HepG2 (cell line): Measurements from ENCODE around the gene TRIM67. TPM values are rescaled to one million over a fixed set of nuclear protein-coding genes. Genes with fewer than 3 reads are reported as not detected.

Experiments
- ATAC-seq: fragments of 200-7000 bp; cut with Tn5 transposase; 3 replicates; pipeline ENCODE4 v1.9.1; 2020; ENCODE audit warnings: mild to moderate bottlenecking, moderate library complexity
- BruUV-seq: library from RNA; stranded (reverse); fragments of 400-500 nt; replicated peaks from 2 replicates; lab custom pipeline; 2021; lab: Mats Ljungman, UMichigan
- CTCF ChIA-PET: fragments of 300-600 bp; formaldehyde crosslinking; extraction: SDS; loops from one replicate; lab custom pipeline; 2021; ENCODE audit warnings: low total read pairs, inconsistent platforms, low intra/inter-chr PET ratio; lab: Yijun Ruan, JAX
- POLR2A ChIA-PET: fragments of 350-600 bp; sonication (Branson Sonifier 250); formaldehyde crosslinking; loops from one replicate; lab custom pipeline; 2020; ENCODE audit warnings: antibody characterized with exemption, inconsistent platforms; lab: Yijun Ruan, JAX
- DNase-seq: peaks from one replicate; pipeline ENCODE4 v3.0.0-alpha.2; 2015; ENCODE audit warnings: low spot score
- FAIRE-seq: peaks from 3 replicates; lab custom pipeline; 2011; peaks lifted over from hg19 to GRCh38; lab: Jason Lieb, UNC
- H2AFZ ChIP-seq: one replicate; pipeline ENCODE4 v1.6.1; 2011; ENCODE audit warnings: low read length, inconsistent platforms
- H3K27ac ChIP-seq: fragments of 300-600 bp; 3 replicates; pipeline ENCODE4 v1.8.0; 2011; ENCODE audit warnings: mixed run types, mild to moderate bottlenecking, mixed read lengths, low read length, inconsistent platforms; ENCODE audit not compliant: insufficient read depth; ENCODE audit errors: extremely low read length
- H3K27me3 ChIP-seq, 2 experiments: fragments of 200-600 bp in 1 of 2; 2 replicates in 1 of 2; 3 replicates in 1 of 2; pipeline versions ENCODE4 v1.6.0 to v1.8.0; 2011; ENCODE audit warnings: low read length in 2 of 2, mild to moderate bottlenecking in 2 of 2, moderate library complexity in 2 of 2, inconsistent platforms in 1 of 2; ENCODE audit not compliant: insufficient read depth in 2 of 2, control insufficient read depth in 1 of 2
- H3K36me3 ChIP-seq, 2 experiments: fragments of 200-600 bp in 1 of 2; replicated peaks in 1 of 2; 2 replicates in 1 of 2; 3 replicates in 1 of 2; pipeline versions ENCODE4 v1.5.1 to v1.8.0; 2011; ENCODE audit warnings: low read length in 2 of 2, inconsistent platforms in 1 of 2; ENCODE audit not compliant: insufficient read depth in 2 of 2, control insufficient read depth in 1 of 2
- H3K4me1 ChIP-seq: 2 replicates; pipeline ENCODE4 v1.5.1; 2012; ENCODE audit warnings: low read length, inconsistent platforms; ENCODE audit not compliant: insufficient read depth
- H3K4me2 ChIP-seq: 2 replicates; pipeline ENCODE4 v1.6.0; 2011; ENCODE audit warnings: low read depth, low read length, inconsistent platforms
- H3K4me3 ChIP-seq, 3 experiments: fragments of 200-600 bp in 1 of 3; sonication (generic), shearing (Covaris generic) in 1 of 3; replicated peaks in 1 of 3; 2 replicates each; pipeline ENCODE4 v1.5.1; 2011 to 2016; ENCODE audit warnings: low read length in 3 of 3, inconsistent platforms in 2 of 3, low read depth in 2 of 3, mild to moderate bottlenecking in 2 of 3, control low read depth in 1 of 3, mixed read lengths in 1 of 3; ENCODE audit not compliant: insufficient read depth in 1 of 3
- H3K79me2 ChIP-seq: one replicate; pipeline ENCODE4 v1.6.1; 2011; ENCODE audit warnings: low read length, inconsistent platforms; ENCODE audit not compliant: insufficient read depth
- H3K9ac ChIP-seq: 2 replicates; pipeline ENCODE4 v1.6.0; 2011; ENCODE audit warnings: mild to moderate bottlenecking, low read depth, low read length, inconsistent platforms; ENCODE audit not compliant: insufficient read depth
- H3K9me3 ChIP-seq: 2 replicates; pipeline ENCODE4 v1.5.1; 2012; ENCODE audit warnings: mild to moderate bottlenecking, low read length
- H4K20me1 ChIP-seq: 2 replicates; pipeline ENCODE4 v1.6.0; 2011; ENCODE audit warnings: inconsistent platforms, mild to moderate bottlenecking, low read length, moderate library complexity; ENCODE audit not compliant: insufficient read depth
- CENPT ChIP-seq: sonication (generic); formaldehyde crosslinking; IDR thresholded peaks from 2 replicates; pipeline ENCODE4 v1.8.0; 2022; ENCODE audit warnings: low read depth, mild to moderate bottlenecking, moderate library complexity, missing genetic modification reagents
- HNRNPK ChIP-seq: fragments of 200-400 bp; formaldehyde crosslinking; IDR thresholded peaks from 2 replicates; pipeline ENCODE4 v1.6.1; 2018; ENCODE audit warnings: low read length, low read depth, moderate library complexity, mild to moderate bottlenecking; ENCODE audit not compliant: poor library complexity, severe bottlenecking
- SP5 ChIP-seq: IDR thresholded peaks from 2 replicates; pipeline ENCODE4 v1.6.1; 2016; ENCODE audit warnings: low read depth, borderline replicate concordance
- STAG1 ChIP-seq: sonication (generic); formaldehyde crosslinking; IDR thresholded peaks from 2 replicates; pipeline ENCODE4 v1.4.0; 2020; ENCODE audit warnings: missing genetic modification reagents
- TARDBP ChIP-seq: sonication (generic); formaldehyde crosslinking; IDR thresholded peaks from 2 replicates; pipeline ENCODE4 v1.8.0; 2022; ENCODE audit warnings: mild to moderate bottlenecking, missing genetic modification reagents
- ZNF230 ChIP-seq: sonication (generic); formaldehyde crosslinking; IDR thresholded peaks from 2 replicates; pipeline ENCODE4 v1.4.0; 2020; ENCODE audit warnings: mild to moderate bottlenecking, missing genetic modification reagents
- ZNF3 ChIP-seq: IDR thresholded peaks from 2 replicates; pipeline ENCODE4 v1.7.0; 2017; ENCODE audit warnings: inconsistent platforms
- ZNF326 ChIP-seq: sonication (generic); formaldehyde crosslinking; IDR thresholded peaks from 2 replicates; pipeline ENCODE4 v1.4.0; 2020; ENCODE audit warnings: missing genetic modification reagents, borderline replicate concordance
- ZNF432 ChIP-seq: sonication (generic); formaldehyde crosslinking; IDR thresholded peaks from 2 replicates; pipeline ENCODE4 v1.5.0; 2020; ENCODE audit warnings: missing genetic modification reagents, mild to moderate bottlenecking, borderline replicate concordance
- ZNF790 ChIP-seq: sonication (generic); formaldehyde crosslinking; IDR thresholded peaks from 2 replicates; pipeline ENCODE4 v1.8.0; 2022; ENCODE audit warnings: missing genetic modification reagents, mild to moderate bottlenecking, borderline replicate concordance
- ZSCAN25 ChIP-seq: sonication (generic); formaldehyde crosslinking; IDR thresholded peaks from 2 replicates; pipeline ENCODE4 v1.8.0; 2022; ENCODE audit warnings: mild to moderate bottlenecking, missing genetic modification reagents
- WGBS: methylation state at CpG from one replicate; pipeline ENCODE4 v1.1.6; 2017; ENCODE audit warnings: low lambda C conversion rate; 5-methylcytosine and 5-hydroxymethylcytosine counted together
- in situ Hi-C: cut with HindIII; loops from 2 replicates; pipeline ENCODE4 v1.10.0; 2017; ENCODE audit warnings: low pct_unique_long_range_greater_than_20kb; ENCODE audit not compliant: extremely low pct_ligation_motif_present
- intact Hi-C: fragments of 100-400 bp; cut with micrococcal nuclease; formaldehyde crosslinking; loops from one replicate; pipeline ENCODE4 v1.10.0; 2022; ENCODE audit not compliant: unreplicated experiment
- polyA plus RNA-seq, 8 experiments: library from polyadenylated mRNA; depleted of rRNA in 3 of 8; stranded (reverse) in 7 of 8; unstranded in 1 of 8; fragments of >200 nt; fragmentation: Illumina TruSeq in 4 of 8; extraction: Trizol in 4 of 8; gene quantifications; 2 replicates each; pipeline versions ENCODE4 v1.2.1 to v1.2.3, GENCODE V29; 2011 to 2016; ENCODE audit warnings: low read depth in 4 of 8, missing spikeins in 1 of 8, mixed read lengths in 1 of 8; ENCODE audit not compliant: insufficient read depth in 1 of 8
- total RNA-seq, 5 experiments: library from RNA; depleted of rRNA; stranded (reverse); fragments of >200 nt; fragmentation: Illumina TruSeq; extraction: Trizol; gene quantifications; 2 replicates each; pipeline ENCODE4 v1.2.3, GENCODE V29; 2016; ENCODE audit warnings: low read depth in 1 of 5
- TF ChIP-seq, protein P1 (sequence below): sonication (generic); formaldehyde crosslinking; IDR thresholded peaks from 2 replicates; pipeline ENCODE4 v1.4.0; 2020; ENCODE audit warnings: missing genetic modification reagents, borderline replicate concordance
- TF ChIP-seq, protein P2 (sequence below): sonication (generic); formaldehyde crosslinking; IDR thresholded peaks from 2 replicates; pipeline ENCODE4 v1.4.0; 2020; ENCODE audit warnings: missing genetic modification reagents
- TF ChIP-seq, protein P3 (sequence below): sonication (generic); formaldehyde crosslinking; IDR thresholded peaks from 2 replicates; pipeline ENCODE4 v1.4.0; 2020; ENCODE audit warnings: mild to moderate bottlenecking, missing genetic modification reagents
- TF ChIP-seq, protein P4 (sequence below): sonication (generic); formaldehyde crosslinking; IDR thresholded peaks from 2 replicates; pipeline ENCODE4 v1.8.0; 2022; ENCODE audit warnings: mild to moderate bottlenecking, missing genetic modification reagents

Gene TRIM67
- total and polyA plus RNA-seq, 2 of the 13 experiments (the other 11 are each of a cell fraction or from before 2014, with no cell fraction given): not detected

DNA sequence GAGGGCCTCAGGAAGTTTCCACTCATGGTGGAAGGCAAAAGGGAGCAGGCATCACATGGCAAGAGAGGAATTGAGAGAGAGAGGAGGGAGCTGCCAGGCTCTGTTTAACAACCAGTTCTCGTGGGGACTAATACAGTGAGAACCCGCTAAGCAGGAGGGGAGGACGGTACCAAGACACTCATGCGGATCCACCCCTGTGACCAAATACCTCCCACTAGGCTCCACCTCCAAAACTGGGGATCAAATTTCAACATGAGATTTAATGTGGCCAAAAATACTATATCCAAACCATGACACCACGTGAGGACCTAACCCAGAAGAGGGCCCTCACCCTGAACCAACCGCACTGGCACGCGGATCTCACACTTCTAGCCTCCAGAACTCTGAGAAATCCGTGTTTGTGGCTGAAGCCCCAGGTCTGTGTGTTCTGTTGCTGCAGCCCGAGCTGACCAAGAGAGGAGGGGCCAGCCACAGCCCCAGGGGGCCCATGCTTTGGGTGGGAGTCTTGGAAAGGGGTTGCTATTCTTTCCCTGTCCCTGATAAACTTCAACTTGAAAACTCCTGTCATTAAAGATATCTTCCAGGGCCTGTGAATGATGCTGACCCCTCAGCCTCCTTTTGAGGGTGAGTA, 32.0 kb downstream of the TRIM67 start (continued):
- TF ChIP-seq, protein P1, sequence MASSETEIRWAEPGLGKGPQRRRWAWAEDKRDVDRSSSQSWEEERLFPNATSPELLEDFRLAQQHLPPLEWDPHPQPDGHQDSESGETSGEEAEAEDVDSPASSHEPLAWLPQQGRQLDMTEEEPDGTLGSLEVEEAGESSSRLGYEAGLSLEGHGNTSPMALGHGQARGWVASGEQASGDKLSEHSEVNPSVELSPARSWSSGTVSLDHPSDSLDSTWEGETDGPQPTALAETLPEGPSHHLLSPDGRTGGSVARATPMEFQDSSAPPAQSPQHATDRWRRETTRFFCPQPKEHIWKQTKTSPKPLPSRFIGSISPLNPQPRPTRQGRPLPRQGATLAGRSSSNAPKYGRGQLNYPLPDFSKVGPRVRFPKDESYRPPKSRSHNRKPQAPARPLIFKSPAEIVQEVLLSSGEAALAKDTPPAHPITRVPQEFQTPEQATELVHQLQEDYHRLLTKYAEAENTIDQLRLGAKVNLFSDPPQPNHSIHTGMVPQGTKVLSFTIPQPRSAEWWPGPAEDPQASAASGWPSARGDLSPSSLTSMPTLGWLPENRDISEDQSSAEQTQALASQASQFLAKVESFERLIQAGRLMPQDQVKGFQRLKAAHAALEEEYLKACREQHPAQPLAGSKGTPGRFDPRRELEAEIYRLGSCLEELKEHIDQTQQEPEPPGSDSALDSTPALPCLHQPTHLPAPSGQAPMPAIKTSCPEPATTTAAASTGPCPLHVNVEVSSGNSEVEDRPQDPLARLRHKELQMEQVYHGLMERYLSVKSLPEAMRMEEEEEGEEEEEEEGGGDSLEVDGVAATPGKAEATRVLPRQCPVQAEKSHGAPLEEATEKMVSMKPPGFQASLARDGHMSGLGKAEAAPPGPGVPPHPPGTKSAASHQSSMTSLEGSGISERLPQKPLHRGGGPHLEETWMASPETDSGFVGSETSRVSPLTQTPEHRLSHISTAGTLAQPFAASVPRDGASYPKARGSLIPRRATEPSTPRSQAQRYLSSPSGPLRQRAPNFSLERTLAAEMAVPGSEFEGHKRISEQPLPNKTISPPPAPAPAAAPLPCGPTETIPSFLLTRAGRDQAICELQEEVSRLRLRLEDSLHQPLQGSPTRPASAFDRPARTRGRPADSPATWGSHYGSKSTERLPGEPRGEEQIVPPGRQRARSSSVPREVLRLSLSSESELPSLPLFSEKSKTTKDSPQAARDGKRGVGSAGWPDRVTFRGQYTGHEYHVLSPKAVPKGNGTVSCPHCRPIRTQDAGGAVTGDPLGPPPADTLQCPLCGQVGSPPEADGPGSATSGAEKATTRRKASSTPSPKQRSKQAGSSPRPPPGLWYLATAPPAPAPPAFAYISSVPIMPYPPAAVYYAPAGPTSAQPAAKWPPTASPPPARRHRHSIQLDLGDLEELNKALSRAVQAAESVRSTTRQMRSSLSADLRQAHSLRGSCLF (CRISPR knock-in tag): no peak
- no peak for TF ChIP-seq SP5
- TF ChIP-seq TARDBP: no peak
- TF ChIP-seq ZSCAN25 (CRISPR knock-in tag): no peak
- TF ChIP-seq, protein P2, sequence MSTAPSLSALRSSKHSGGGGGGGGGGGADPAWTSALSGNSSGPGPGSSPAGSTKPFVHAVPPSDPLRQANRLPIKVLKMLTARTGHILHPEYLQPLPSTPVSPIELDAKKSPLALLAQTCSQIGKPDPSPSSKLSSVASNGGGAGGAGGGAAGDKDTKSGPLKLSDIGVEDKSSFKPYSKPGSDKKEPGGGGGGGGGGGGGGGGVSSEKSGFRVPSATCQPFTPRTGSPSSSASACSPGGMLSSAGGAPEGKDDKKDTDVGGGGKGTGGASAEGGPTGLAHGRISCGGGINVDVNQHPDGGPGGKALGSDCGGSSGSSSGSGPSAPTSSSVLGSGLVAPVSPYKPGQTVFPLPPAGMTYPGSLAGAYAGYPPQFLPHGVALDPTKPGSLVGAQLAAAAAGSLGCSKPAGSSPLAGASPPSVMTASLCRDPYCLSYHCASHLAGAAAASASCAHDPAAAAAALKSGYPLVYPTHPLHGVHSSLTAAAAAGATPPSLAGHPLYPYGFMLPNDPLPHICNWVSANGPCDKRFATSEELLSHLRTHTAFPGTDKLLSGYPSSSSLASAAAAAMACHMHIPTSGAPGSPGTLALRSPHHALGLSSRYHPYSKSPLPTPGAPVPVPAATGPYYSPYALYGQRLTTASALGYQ (CRISPR knock-in tag): no peak

DNA sequence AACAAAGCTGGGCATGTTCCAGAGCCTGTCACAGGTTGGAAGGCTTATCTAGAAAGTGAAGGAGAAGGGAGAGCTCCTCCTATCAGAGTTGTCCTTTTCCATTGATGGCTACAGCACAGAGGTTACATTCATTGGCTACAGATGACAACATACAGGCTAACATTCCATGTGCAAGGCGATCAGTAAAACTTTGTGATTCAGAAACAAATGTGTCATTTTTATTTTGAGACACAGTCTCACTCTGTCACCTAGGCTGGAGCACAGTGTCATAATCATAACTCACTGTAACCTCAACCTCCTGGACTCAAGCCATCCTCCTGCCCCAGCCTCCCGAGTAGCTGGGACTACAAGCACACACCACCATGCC, 32.6 kb downstream of the TRIM67 start:
- no peak overlapping the region for H3K9ac ChIP-seq
- ChIA-PET POLR2A (interaction anchor here (1.0 to 1.8 kb wide), 2 partner anchors 16 to 39 kb away, joined by 4 to 6 read pairs; no protein-coding TSS in a partner anchor), CTCF (no interaction called here)
- no peaks in the 10 kb centered on the region for H3K79me2 ChIP-seq
- 20% methylated on average over 2 of the region's 2 CpGs for WGBS
- no peaks in the 10 kb centered on the region for H3K36me3 ChIP-seq
- H3K9me3 ChIP-seq: no peaks in the 10 kb centered on the region
- ATAC-seq (peak; percentile 20), FAIRE-seq (no peak), DNase-seq (no peak)
- H3K4me2 ChIP-seq: 0 out of 2 replicates have a peak overlapping the region, but pooled peaks have one; percentile 20
- no TSS peak for BruUV-seq
- H3K4me3 ChIP-seq: no peak overlapping the region
- peaks cover 0 to 33% of the 10 kb centered on the region in 2 experiments; a peak in 3 of 5 replicates for H3K27me3 ChIP-seq
- intact Hi-C loops: no loop called here
- H3K27ac ChIP-seq: no peak overlapping the region
- H3K4me1 ChIP-seq: peaks cover 42% of the 10 kb centered on the region
- in situ Hi-C loops: no loop called here
- no peak overlapping the region for H2AFZ ChIP-seq
- H4K20me1 ChIP-seq: no peaks in the 10 kb centered on the region
- TF ChIP-seq ZNF432 (CRISPR knock-in tag) (no peak), ZNF230 (CRISPR knock-in tag) (no peak), ZNF3 (CRISPR knock-in tag) (no peak), STAG1 (CRISPR knock-in tag) (no peak), ZNF790 (CRISPR knock-in tag) (no peak), ZNF326 (no peak), CENPT (no peak), HNRNPK (no peak)
- TF ChIP-seq, protein P3, sequence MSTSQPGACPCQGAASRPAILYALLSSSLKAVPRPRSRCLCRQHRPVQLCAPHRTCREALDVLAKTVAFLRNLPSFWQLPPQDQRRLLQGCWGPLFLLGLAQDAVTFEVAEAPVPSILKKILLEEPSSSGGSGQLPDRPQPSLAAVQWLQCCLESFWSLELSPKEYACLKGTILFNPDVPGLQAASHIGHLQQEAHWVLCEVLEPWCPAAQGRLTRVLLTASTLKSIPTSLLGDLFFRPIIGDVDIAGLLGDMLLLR: no peak
- TF ChIP-seq, protein P4, sequence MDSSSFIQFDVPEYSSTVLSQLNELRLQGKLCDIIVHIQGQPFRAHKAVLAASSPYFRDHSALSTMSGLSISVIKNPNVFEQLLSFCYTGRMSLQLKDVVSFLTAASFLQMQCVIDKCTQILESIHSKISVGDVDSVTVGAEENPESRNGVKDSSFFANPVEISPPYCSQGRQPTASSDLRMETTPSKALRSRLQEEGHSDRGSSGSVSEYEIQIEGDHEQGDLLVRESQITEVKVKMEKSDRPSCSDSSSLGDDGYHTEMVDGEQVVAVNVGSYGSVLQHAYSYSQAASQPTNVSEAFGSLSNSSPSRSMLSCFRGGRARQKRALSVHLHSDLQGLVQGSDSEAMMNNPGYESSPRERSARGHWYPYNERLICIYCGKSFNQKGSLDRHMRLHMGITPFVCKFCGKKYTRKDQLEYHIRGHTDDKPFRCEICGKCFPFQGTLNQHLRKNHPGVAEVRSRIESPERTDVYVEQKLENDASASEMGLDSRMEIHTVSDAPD (CRISPR knock-in tag): no peak
